Stimulated activated CD4-positive, alpha-beta T cell treated with anti-CD3 and anti-CD28 coated beads, Interleukin-4, amount 100 ng/mL, for 24 hours (primary cell): ENCODE results near the gene AAMP.
"Not testable (repeated sequence)": the region's sequence is repeated elsewhere in the genome, so short reads cannot be mapped to it uniquely, and the experiment has no call there.

Experiments
- DNase-seq: peaks from one replicate; pipeline ENCODE4 v3.0.0-alpha.2; 2020

AAMP gene, protein sequence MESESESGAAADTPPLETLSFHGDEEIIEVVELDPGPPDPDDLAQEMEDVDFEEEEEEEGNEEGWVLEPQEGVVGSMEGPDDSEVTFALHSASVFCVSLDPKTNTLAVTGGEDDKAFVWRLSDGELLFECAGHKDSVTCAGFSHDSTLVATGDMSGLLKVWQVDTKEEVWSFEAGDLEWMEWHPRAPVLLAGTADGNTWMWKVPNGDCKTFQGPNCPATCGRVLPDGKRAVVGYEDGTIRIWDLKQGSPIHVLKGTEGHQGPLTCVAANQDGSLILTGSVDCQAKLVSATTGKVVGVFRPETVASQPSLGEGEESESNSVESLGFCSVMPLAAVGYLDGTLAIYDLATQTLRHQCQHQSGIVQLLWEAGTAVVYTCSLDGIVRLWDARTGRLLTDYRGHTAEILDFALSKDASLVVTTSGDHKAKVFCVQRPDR

DNA sequence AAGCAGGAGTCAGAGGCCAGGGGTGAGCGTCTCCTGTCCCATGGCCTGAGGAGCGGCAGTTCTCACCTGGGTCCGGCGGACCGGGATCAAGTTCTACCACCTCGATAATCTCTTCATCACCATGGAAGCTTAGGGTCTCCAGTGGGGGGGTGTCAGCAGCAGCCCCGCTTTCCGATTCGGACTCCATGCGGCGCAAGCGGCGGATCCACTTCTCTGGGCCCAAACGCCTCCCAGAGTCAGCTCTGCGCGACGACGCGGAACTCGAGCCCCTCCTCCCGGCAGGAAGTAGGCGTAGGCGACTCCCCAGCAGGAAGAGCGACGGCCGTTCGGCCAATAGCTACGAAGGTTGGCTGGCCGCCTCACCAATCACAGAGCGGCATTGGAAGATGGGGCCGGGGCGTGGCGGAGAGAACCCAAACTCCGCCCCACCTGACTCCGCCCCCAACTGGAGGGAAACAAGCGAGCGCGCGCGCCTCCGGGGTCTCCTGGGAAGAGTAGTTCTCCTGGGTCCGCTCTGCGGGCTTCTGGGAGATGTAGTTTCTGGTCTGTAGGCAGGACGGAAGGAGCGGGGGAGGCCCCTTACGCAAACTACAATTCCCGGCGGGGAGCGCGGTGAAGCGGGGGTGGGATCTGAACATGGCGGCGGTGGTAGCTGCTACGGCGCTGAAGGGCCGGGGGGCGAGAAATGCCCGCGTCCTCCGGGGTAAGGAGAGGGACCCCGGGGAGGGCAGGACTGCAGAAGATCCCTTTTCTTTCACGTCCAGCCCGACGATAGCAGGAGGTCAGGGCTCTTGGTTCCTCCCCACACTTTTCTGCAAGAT lies at the start of gene AAMP, which contains the start of gene PNKD:
Gene AAMP, minus strand, starts transcription at position 238 of the 821 bp plus-strand sequence. Its CDS starts 51 bp downstream, at position 187.
Gene PNKD, plus strand, starts transcription at position 620 of the 821 bp plus-strand sequence. Its CDS starts 17 bp downstream, at position 637.
- DNase-seq = peak; percentile 100

DNA sequence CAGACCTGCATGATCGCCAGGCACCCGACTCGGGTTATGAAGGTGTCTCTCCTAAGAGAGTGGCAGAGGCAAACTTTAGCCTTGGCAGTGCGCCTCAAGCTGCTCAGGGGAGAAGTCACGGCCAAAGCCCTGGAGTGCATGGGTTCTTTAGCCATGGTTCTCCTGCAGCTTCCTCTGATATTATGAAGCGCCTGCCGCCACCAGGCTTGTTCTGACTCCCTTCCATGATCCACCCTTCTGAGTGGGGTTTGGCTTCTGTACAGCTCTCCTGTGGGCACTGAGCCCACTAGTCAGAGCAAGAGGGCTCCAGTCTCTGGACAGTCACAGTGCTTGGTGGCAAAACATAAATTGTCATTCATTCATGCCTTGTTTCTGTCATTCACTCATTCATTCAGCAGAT lies 48.3 kb upstream of the AAMP start:
- DNase-seq = no peak

DNA sequence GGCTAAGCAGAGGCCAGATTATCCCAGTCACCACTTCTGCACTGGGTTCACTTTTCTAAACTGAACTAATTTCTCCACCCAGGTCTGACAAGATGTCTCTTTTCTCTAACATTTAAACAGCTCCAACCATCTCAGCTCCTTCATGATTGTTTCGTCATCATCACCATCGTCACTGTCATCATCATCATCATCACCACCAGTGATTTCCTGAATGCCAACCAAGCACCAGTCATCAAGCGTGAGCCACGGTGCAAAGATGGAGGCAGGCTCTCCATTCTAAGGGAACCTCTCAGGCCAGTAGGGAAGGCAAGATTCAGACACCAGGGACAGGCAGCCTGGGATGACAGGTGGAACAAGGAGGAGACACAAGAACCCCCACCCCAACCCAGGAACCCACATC lies 47.9 kb upstream of the AAMP start:
- no peak for DNase-seq

DNA sequence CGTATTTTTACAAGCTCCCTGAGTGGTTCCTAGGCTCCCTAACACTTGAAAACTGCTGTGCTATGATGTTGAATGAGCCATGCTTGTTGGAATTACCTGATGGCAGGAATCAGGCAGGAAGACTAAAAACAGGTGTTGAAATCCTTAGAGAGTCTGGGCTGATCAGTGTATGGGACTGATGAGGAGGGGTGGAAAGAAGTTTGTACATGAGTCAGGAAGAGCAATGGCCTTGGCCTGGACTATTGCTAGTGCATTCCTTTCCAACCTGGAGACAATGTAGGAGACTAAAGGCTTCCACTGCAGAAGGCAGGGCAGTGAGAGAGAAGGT lies 47.3 kb upstream of the AAMP start:
- no peak for DNase-seq

DNA sequence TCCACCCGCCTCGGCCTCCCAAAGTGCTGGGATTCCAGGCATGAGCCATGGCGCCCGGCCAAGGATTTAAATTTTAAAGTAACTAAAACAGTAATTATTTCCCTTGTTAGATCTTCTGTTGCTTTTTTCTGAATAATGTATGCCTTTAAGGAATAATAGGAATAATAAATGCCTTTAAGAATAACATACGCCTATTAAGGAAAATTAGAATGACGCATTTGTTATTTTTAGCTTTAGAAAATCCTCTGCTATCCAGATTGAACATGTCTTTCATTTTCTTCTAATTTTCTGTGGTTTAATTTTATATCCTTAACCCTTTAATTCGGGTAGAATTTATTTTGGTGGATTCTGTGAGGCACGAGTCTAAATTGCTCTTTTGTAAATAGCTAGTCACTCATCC lies 45.5 kb upstream of the AAMP start:
- DNase-seq = no peak

DNA sequence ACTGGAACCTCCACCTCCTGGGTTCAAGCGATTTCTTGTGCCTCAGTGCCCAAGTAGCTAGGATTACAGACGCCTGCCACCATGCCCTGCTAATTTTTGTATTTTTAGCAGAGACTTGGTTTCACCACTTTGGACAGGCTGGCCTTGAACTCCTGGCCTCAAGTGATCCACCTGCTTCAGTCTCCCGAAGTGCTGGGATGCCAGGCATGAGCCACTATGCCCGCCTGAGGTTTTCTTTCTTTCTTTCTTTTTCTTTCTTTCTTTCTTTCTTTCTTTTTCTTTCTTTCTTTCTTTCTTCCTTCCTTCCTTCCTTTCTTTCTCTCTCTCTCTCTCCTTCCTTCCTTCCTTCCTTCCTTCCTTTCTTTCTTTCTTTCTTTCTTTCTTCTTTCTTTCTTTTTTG lies 44.8 kb upstream of the AAMP start:
- DNase-seq = not testable (repeated sequence)

DNA sequence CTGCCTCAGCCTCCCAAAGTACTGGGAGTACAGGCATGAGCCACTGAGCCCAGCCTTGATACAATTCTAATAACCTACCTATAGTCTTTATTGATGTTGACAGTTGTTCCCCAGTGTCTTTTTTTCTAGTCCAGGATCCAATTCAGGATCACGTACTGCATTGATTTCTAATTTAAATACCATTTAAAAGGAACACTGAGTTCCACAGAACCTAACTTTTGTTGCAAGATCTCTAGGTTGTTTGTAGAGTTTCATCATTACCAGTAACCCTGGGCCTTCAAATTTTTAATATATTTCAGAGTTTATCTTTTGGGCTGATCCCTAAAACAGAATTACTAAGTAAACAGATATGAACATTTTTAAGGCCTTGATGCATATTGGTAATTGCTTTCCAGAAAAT lies 43.4 kb upstream of the AAMP start:
- DNase-seq = no peak

DNA sequence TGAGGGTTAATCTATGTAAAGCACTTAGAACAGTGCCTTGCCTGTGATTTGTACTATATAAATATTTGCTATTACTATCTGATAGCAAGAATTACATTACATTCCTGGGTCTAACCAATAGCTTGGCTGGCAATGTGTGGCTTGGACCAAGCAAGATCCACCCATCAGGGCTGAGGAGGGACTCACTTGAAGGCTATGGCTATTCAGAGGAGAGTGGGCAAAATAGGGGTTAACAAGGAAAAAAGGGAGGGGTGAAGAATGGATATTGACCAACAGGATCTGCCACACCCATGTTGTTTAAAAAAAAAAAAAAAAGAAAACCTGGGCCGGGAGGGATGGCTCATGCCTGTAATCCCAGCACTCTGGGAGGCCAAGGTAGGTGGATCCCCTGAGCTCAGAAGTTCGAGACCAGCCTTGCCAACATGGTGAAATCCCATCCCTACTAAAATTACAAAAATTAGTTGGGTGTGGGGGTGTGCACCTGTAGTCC lies 42.4 kb upstream of the AAMP start:
- DNase-seq = no peak

DNA sequence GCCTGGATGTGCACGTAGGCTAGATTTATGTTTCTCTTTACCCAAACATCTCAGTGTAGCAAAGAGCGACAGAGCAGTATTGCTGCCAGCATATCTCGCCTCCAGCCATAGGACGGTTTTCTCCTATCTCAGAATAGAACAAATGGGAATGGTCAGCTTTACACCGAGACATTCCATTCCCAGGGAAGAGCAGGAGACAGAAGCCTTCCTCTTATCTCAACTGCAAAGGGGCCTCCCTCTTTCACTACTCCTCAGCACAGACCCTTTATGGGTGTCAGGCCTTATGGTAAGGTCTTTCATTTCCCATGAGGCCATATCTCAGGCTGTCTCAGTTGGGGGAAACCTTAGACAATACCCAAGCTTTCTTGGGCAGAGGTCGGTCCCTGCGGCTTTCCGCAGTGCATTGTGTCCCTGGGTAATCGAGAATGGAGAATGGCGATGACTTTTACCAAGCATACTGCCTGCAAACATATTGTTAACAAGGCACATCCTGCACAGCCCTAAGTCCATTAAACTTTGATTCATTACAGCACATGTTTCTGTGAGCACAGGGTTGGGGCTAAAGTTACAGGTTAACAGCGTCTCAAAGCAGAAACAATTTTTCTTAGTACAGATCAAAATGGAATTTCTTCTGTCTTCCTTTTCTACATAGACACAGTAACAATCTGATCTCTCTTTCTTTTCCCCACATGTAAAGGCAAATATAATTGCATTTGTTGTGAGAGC lies 41.8 kb upstream of the AAMP start:
- not testable (repeated sequence) for DNase-seq

DNA sequence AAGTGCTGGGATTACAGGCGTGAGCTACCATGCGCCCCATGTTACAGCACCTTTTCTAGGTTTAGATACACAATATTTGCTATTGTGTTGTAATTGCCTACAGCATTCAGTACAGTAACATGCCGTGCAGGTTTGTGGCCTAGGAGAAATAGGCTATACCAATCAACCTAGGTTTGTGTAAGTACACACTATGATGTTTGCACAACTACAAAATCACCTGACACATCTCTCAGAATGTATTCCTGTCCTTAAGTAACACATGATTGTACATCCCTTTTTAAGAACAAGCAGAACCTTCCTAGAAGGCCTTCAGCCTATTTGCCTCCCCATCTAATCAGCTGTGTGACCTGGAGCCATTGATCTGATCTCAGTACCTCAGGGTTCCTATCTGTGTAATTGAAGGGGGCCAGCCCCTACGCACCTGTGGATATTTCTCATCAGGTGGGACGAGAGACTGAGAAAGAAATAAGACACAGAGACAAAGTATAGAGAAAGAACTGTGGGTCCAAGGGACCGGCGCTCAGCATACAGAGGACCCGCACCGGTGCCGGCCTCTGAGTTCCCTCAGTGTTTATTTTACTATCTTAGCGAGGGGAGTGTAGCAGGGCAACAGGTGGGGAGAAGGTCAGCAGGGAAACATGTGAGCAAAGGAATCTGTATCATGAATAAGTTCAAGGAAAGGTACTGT lies 41.1 kb upstream of the AAMP start:
- DNase-seq = no peak

DNA sequence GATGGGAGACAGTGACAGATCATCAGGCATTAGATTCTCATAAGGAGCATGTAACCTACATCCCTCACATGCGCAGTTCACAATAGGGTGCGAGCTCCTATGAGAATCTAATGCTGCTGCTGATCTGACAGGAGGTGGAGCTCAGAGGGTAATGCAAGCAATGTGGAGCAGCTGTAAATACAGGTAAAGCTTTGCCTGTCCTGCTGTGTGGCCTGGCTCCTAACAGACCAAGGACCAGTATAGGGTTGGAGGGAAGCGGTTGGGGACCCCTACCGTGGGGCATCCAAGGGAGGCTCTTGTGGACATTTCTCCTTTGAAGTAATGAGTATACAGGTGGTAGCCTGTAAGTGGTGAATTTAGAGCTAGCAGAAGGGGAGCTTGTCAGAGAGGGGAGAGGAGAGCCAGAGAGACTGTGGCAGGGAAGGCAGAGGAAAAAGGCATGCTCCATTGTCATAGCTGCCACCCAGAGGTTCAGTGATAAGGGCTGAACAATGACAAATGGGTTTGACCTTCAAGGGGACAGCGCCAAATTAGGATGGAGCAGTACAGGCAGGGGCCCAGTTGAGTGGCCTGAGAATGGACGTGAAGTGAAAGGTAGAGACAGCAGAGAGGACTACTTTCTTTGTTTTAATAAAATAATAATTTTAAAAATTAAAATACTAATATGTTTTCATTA lies 37.6 kb upstream of the AAMP start:
- no peak for DNase-seq

DNA sequence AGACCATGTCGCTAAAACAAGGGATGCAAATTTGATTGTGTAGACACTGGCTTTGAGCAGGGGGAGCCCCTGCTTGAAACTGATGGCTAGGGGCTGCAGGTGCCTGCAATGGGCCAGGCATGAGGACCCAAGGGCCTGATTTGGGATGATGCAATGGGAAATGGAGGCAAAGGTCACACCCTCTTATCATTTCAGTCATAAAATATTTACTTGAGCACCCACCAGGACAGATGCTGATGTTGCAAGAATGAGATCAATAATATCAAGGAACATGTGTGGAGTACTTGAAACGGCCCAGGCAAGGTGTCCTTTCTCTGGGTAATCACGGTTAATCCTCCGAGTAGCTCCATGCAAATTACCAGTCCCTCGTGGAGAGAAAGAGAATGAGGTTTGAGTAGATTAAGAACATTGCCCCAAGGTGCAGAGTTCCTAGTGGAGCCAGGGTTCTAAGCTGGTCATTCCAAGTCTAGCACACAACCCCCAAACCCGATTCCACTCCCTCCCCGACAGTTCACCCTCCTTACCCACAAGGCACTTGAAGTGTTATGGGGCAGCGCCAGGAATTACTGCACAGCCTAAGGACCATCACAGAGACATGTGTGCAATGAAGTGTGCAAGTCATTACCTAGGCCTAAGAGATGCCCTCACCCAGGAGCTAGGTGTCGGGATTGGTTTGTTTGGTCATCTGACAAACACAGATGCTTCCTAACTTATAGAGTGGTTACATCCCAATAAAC lies 36.4 kb upstream of the AAMP start:
- no peak for DNase-seq

DNA sequence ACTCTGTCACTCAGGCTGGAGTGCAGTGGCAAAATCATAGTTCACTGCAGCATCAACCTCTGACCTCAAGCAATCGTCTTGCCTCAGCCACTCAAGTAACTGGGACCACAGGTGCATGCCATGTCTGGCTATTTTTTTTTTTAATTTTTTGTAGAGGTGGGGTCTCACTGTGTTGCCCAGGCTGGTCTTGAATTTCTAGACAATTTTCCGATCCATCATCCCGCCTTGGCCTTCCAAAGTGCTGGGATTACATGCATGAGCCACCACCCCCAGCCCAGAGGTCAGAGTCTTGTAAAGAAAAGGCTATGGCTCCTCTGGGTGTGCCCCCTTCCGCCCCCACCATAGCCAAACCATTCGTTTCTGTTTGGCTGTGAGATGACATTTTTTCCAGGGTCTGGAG lies 35.4 kb upstream of the AAMP start:
- DNase-seq = no peak

DNA sequence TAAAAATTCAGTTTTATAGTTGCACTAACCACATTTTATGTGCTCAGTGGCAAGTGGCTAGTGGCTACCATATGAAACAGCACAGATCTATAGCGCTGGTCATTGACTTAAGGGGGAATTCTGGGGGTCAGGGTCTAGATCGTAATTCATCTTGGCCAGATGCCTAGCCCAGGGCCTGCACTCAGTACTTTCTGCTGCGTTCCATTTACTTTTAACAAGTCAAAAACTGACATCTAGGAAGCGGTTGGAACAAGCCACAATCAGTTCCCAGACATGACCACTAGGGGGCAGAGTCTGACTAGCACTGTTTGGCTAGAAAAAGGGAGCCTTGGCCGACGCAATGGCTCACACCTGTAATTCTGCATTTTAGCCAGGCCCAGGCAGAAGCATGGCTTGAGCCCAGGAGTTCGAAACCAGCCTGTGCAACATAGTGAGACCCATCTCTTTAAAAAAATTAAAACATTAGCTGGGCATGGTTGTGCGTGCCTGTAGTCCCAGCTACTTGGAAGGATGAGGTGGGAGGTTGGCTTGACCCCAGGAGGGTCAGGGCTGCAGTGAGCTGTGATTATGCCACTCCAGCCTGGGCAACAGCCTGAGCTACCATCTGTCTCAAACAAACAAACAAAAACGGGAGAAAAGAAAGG lies 31.4 kb upstream of the AAMP start:
- peak; percentile 91 for DNase-seq

DNA sequence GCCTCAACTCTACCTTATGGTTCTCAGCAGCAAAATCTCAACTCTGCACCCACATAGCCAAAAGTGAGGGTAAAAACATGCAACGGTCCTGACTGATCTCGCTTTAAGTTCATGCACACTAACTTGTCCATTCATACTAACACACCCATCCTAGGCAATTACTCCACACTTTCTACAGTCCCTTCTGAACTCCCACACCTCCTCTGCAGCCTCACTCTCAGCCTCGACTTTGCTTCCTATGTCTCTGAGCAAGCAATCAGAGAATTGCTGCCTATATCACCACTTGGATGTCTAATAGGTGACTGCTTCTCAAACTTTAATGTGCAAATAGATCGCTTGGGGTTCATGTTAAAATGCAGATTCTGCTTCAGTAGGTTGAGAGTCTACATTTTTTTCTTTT lies 30.2 kb upstream of the AAMP start:
- DNase-seq = no peak

DNA sequence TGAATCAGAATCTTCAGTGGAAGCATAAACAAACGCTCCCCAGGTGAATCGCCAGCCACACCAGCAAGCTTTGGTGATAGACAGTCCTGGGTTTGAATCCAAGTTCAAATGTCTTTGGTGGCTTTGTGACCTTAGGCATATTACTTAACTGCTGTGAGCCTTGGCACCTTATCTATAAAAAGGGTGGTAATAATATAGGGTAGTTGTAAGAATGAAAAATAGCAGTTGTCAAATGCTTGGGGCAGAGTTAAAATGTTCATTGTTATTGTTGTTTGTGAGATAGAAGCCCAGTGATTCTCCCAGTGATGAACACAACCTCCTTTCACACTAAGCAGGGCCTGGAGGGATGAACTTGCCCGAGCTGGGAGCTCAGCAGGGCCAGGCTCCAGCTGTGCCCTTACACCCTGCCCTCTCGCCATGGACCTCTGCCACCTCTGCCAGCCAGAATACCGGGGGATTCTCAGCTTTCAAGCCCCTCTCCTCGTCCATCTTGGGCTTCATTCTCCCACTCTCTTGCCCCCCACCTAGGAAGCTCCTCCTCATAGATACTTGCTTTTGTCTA lies 28.5 kb upstream of the AAMP start:
- no peak for DNase-seq

DNA sequence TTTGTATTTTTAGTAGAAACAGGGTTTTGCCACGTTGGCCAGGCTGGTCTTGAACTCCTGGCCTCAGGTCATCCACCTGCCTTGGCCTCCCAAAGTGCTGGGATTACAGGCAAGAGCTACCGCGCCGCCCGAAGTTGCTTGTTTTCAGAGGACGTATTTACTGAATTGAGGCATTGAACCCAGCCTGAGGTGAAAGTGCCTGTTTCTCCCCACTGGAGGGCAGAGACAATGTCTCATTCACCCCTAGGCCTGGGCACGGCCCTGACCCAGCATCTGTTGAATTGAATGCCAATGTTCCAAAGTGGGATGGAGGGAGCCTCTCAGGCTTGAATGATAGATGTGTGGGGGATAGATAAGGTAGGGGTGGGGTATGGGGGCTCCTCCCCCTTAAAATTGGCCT lies 26.9 kb upstream of the AAMP start:
- DNase-seq = no peak

DNA sequence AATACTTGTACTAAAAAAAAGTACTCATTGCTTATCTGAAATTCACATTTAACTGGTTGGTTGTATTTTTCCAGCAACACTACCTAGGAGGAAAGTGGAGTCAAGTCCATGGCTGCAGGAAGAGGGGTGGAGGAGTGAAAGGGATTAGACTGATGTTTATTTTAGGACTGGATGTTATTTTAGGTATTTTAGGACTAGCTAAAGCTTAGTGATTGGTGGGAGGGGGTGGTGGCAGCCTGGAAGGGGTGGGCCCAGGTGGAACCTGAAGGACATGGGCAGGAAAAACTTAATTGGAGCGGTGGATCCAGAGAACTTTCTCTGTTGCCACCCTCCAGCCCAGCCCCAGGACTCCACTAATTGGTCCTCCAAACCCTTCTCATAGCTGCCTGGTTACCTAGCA lies 26.3 kb upstream of the AAMP start:
- DNase-seq = no peak

DNA sequence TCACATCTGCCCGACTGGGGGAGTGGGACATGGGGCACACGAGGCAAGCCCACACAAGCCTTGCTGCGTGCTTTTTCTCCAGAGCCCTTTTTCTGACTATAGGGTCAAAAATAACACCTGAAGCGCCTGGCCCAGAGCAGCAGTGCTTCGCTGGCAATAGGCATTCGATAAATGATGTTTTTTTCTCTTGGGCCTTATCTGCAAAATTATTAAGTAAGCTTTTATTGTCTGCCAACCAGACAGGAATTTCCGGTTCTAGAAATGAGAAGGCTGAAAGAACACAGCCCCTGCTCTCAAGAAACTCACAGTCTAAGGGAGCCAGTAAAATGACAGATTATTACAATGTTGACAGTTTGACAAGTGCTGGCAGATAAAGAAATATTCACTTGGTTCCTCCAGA lies 25.1 kb upstream of the AAMP start:
- no peak for DNase-seq

DNA sequence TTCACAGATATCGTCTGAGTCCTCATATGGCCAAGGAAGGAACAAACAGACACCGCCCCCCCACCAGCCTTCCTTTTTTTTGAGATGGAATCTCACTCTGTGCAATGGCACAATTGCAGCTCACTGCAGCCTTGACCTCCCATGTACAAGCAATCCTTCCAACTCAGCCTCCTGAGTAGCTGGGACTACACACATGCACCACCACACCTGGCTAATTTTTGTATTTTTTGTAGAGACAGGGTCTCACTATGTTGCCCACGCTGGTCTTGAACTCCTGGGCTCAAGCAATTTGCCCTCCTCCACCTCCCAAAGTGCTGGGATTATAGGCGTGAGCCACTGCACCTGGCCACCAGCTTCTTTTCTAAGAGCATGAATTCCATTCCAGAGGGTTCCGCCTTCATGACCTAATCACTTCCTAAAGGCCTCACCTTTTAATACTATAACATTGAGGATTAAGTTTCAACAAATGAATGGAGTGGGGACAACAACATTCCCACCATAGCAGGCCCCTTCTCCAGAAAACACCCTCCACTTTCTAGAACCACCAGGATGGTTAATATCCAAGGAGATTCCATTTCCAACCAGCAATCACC lies 24.6 kb upstream of the AAMP start:
- no peak for DNase-seq
